ENCODE measurements around the gene KCNJ9.
A peak's percentile ranks its signal among the peaks of the same experiment; 100 is the strongest.

The KCNJ9 gene

DNA sequence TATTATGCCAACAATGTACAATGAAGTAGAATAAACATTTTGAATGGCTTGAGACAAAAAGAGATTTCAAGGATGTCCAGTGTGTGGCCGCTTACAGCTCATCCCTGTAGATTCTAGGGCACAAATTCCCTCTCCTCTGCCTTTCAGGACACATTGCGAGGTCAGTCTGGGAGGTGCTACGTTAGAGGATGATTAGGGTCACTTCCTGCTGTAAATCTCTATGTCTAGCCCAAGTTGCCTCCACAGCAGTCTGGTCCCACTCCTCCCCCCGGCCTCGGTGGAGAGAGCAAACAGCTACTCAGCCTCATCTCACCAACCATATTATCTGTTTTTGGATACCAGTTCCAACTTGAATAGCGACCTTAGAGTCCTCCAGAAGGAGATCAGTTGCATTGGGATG lies 28.4 kb upstream of the KCNJ9 start:
- peak; percentile 21 for DNase-seq
- H3K4me1 Mint-ChIP-seq: peaks cover 70% of the 10 kb centered on the region
- no peaks in the 10 kb centered on the region for H3K9me3 Mint-ChIP-seq
- H3K4me3 Mint-ChIP-seq: peak overlapping the region; percentile 36
- peak overlapping the region; percentile 14 for H3K27ac Mint-ChIP-seq
- TF ChIP-seq, protein P1, sequence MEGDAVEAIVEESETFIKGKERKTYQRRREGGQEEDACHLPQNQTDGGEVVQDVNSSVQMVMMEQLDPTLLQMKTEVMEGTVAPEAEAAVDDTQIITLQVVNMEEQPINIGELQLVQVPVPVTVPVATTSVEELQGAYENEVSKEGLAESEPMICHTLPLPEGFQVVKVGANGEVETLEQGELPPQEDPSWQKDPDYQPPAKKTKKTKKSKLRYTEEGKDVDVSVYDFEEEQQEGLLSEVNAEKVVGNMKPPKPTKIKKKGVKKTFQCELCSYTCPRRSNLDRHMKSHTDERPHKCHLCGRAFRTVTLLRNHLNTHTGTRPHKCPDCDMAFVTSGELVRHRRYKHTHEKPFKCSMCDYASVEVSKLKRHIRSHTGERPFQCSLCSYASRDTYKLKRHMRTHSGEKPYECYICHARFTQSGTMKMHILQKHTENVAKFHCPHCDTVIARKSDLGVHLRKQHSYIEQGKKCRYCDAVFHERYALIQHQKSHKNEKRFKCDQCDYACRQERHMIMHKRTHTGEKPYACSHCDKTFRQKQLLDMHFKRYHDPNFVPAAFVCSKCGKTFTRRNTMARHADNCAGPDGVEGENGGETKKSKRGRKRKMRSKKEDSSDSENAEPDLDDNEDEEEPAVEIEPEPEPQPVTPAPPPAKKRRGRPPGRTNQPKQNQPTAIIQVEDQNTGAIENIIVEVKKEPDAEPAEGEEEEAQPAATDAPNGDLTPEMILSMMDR (IDR thresholded peaks at IDR 0.05): no peak
- no peaks in the 10 kb centered on the region for H3K36me3 Mint-ChIP-seq (ENCODE audit: low read depth)
- peaks cover 14% of the 10 kb centered on the region for H3K27me3 Mint-ChIP-seq (ENCODE audit: low read depth, poor library complexity)

DNA sequence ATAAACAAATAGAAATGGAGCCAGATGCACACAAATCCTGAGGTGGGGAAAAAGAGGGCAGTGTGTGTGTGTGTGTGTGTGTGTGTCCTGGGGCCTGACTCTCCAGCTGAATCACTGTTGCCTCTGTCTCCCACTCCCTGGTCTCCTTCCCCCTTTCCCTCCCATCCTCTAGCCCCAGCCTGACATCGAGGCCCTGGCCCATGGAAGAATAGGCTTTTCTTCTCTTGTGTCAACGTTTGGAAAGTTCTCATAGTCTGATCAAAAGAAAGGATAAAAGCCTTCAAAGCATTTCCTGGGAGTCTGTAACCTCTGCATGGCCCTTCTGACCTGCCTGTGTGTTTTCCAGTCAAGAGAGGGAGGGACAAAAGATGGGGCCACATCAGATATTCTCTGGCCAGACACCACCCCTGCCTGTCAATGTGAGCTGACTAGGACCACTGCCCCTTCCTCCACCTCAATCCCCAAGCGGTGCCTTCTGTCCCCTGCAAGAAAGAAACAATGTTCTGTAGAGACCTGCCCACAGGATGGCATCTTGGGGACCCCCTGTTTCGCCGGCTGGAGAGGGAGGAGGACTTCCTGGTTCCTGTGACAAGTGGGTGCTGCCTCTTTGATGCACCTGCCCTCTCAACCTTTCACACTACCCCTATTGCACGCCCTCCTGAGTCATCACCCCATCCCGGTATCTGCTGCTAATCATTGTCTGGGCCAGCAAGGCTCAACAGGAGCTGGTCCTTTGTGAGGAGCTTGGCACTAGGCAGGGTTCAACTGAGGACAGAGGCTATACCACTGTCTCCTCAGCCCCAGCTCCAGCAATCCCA lies 27.6 kb upstream of the KCNJ9 start:
- no peaks in the 10 kb centered on the region for H3K36me3 Mint-ChIP-seq (ENCODE audit: low read depth)
- TF ChIP-seq, protein P1 (IDR thresholded peaks at IDR 0.05): no peak
- no peaks in the 10 kb centered on the region for H3K9me3 Mint-ChIP-seq
- H3K4me3 Mint-ChIP-seq: peak overlapping the region; percentile 36
- no peak for DNase-seq
- H3K27ac Mint-ChIP-seq: peak overlapping the region; percentile 87
- H3K27me3 Mint-ChIP-seq (ENCODE audit: low read depth, poor library complexity): peaks cover 18% of the 10 kb centered on the region
- H3K4me1 Mint-ChIP-seq: peaks cover 65% of the 10 kb centered on the region

DNA sequence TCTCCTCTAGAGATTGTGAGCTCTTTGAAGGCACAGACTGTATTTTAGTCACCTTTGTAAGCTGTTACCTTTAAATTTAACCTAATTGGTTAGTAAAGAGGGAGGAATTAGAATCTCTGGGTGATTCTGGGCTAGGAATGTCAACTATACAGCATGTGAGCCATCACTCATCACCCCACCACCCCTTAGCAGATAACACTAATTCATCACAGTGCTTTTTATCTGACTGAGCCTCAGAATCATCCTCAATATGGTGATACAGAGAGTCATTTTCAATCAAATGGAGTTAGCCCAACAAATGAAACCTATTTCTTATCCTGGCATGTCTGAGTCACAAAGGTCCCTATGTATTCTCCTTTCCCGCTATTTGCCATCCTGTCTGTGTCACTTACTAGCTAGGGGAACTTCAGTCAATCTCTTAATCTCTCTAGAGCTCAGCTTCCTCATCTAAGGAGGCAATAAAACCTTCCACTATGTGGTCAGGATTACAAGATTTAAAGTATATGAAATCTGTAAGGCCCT lies 24.6 kb upstream of the KCNJ9 start:
- H3K9me3 Mint-ChIP-seq: no peaks in the 10 kb centered on the region
- no peaks in the 10 kb centered on the region for H3K36me3 Mint-ChIP-seq (ENCODE audit: low read depth)
- TF ChIP-seq, protein P1 (IDR thresholded peaks at IDR 0.05): no peak
- H3K27ac Mint-ChIP-seq: no peak overlapping the region
- no peak for DNase-seq
- no peak overlapping the region for H3K4me3 Mint-ChIP-seq
- H3K4me1 Mint-ChIP-seq: peaks cover 64% of the 10 kb centered on the region
- peaks cover 18% of the 10 kb centered on the region for H3K27me3 Mint-ChIP-seq (ENCODE audit: low read depth, poor library complexity)

DNA sequence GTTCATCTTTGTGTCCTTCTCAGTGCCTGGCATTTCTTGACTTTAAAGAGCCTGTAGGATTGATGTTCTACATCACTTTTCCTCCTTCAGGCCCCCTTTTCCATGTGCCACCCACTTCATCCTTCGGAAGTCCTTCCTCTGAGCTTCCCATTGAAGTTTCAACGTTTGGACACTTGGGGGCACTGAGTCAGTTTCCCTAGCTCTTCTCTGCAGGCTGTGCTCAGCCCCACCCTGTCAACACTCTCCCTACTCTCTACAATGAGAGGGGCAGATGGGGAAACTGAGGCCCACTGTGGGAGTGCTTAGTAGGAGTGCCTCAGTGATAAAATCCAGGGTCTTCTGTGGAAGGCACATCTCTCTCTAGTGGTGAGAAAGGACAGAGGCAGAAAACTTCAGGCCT lies 23.3 kb upstream of the KCNJ9 start:
- TF ChIP-seq, protein P1 (IDR thresholded peaks at IDR 0.05): no peak
- peaks cover 52% of the 10 kb centered on the region for H3K4me1 Mint-ChIP-seq
- no peaks in the 10 kb centered on the region for H3K36me3 Mint-ChIP-seq (ENCODE audit: low read depth)
- peaks cover 18% of the 10 kb centered on the region for H3K27me3 Mint-ChIP-seq (ENCODE audit: low read depth, poor library complexity)
- DNase-seq: no peak
- no peak overlapping the region for H3K4me3 Mint-ChIP-seq
- H3K27ac Mint-ChIP-seq: no peak overlapping the region
- no peaks in the 10 kb centered on the region for H3K9me3 Mint-ChIP-seq

DNA sequence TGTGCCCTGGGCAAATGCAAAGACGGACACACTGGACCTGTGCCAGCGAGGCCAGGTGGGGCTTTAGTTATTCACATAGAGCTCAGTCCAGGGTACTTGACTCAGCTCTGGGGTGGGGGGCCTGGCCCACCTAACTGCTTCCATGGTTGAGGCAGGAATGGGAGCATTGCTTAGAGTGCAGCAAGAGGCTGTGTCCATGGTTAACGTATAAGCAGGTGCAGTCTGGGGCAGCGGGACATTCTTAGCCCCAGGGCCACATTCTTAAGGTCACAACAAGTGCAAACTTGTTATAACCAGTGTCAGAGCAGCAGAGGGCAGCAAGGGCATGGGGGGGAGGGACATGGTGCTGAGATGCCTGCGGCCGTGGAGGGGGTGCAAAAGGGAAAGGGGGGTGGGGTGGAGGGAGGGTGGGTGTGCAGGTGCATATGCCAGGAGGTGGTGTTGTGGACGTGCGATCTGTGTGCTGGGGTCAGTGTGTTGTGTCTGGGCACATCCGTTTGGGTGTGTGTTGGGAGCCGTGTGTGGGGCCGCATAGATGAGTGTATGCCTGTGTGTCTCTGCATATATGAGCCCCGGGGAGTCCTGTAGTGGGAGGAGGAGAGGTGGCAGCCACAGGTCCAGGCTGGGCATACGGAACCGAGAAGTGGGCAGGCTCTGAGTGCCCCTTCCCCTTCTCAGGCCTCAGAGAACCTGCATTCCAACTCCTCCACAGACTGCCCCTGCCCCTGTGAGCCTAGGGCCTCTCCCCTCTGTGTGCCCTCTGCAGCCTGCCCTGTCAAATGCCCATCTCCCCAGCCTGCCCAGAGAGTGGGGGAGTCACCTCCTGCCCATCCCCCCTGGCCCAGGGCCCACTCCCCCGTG lies 19.7 kb upstream of the KCNJ9 start:
- Mint-ChIP-seq H3K9me3 (no peaks in the 10 kb centered on the region), H3K27ac (no peak overlapping the region), H3K4me1 (peaks cover 23% of the 10 kb centered on the region), H3K4me3 (no peak overlapping the region), H3K27me3 (ENCODE audit: low read depth, poor library complexity) (peaks cover 23% of the 10 kb centered on the region), H3K36me3 (ENCODE audit: low read depth) (no peaks in the 10 kb centered on the region)
- TF ChIP-seq, protein P1 (IDR thresholded peaks at IDR 0.05): no peak
- no peak for DNase-seq
